ENCODE results near the gene PPM1N.
A peak's percentile ranks its signal among the peaks of the same experiment; 100 is the strongest.

Gene PPM1N

DNA sequence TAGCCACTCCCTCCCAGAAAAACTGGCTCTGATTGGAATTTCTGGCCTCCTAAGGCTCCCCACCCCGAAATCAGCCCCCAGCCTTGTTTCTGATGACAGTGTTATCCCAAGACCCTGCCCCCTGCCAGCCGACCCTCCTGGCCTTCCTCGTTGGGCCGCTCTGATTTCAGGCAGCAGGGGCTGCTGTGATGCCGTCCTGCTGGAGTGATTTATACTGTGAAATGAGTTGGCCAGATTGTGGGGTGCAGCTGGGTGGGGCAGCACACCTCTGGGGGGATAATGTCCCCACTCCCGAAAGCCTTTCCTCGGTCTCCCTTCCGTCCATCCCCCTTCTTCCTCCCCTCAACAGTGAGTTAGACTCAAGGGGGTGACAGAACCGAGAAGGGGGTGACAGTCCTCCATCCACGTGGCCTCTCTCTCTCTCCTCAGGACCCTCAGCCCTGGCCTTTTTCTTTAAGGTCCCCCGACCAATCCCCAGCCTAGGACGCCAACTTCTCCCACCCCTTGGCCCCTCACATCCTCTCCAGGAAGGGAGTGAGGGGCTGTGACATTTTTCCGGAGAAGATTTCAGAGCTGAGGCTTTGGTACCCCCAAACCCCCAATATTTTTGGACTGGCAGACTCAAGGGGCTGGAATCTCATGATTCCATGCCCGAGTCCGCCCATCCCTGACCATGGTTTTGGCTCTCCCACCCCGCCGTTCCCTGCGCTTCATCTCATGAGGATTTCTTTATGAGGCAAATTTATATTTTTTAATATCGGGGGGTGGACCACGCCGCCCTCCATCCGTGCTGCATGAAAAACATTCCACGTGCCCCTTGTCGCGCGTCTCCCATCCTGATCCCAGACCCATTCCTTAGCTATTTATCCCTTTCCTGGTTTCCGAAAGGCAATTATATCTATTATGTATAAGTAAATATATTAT lies 24.3 kb upstream of the PPM1N start:
- Mint-ChIP-seq H3K4me1 (ENCODE audit: low read depth) (peaks cover 80% of the 10 kb centered on the region), H3K27ac (peak overlapping the region; percentile 20), H3K36me3 (ENCODE audit: low read depth) (peaks cover 7% of the 10 kb centered on the region), H3K27me3 (peaks cover 70% of the 10 kb centered on the region), H3K4me3 (no peak overlapping the region), H3K9me3 (no peaks in the 10 kb centered on the region)
- intact Hi-C loops (cut with micrococcal nuclease), result no loop called here

DNA sequence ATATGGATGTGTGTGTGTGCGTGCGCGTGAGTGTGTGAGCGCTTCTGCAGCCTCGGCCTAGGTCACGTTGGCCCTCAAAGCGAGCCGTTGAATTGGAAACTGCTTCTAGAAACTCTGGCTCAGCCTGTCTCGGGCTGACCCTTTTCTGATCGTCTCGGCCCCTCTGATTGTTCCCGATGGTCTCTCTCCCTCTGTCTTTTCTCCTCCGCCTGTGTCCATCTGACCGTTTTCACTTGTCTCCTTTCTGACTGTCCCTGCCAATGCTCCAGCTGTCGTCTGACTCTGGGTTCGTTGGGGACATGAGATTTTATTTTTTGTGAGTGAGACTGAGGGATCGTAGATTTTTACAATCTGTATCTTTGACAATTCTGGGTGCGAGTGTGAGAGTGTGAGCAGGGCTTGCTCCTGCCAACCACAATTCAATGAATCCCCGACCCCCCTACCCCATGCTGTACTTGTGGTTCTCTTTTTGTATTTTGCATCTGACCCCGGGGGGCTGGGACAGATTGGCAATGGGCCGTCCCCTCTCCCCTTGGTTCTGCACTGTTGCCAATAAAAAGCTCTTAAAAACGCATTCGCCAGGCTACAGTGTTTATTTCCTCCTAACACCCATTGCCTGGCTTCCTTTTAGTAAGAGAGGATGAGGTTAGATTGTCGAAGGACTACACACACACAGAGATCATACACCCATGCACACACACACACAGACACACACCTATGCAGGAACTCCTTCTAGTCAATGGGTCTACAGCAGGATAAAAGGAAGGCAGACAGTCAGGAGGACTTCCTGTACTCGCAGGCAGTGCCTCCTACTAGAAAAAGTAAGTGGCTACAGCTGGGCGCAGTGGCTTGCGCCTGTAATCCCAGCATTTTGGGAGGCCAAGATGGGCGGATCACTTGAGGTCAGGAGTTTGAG lies 23.4 kb upstream of the PPM1N start:
- Mint-ChIP-seq H3K36me3 (ENCODE audit: low read depth) (peaks cover under 1% of the 10 kb centered on the region), H3K4me1 (ENCODE audit: low read depth) (peaks cover 79% of the 10 kb centered on the region), H3K27me3 (peaks cover 75% of the 10 kb centered on the region), H3K27ac (peak overlapping the region; percentile 20), H3K4me3 (no peak overlapping the region), H3K9me3 (no peaks in the 10 kb centered on the region)
- intact Hi-C loops (cut with micrococcal nuclease), result no loop called here

DNA sequence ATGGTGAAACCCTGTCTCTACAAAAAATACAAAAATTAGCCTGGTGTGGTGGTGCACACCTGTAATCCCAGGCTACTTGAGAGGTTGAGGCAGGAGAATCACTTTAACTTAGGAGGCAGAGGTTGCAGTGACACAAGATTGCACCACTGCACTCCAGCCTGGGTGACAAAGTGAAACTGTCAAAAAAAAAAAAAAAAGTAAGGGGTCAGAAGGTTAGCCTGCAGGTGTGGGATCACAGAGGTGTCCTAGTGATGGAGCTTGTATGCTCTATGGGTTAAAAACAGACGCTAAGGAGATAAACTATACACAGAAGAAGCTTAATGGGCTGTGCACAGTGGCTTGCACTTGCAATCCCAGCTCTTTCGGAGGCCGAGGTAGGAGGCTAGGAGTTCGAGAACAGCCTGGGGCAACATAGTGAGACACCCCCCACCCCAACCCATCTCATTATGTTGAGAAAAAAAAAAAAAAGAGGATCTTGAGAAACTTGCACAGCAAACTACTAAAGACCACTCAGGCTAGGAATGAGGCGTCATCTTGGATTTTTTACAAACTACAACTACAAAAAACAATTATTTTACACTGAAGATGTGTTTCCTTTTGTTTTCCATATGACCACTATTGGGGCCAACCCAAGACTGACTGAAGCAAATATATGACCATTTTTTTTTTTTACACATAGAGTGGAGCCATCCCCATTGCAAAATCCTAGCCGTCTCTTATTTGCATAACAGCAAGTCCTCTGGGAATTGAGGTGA lies 22.5 kb upstream of the PPM1N start:
- intact Hi-C loops (cut with micrococcal nuclease), result no loop called here
- Mint-ChIP-seq H3K27ac (no peak overlapping the region), H3K4me3 (no peak overlapping the region), H3K27me3 (peaks cover 69% of the 10 kb centered on the region), H3K9me3 (no peaks in the 10 kb centered on the region), H3K36me3 (ENCODE audit: low read depth) (no peaks in the 10 kb centered on the region), H3K4me1 (ENCODE audit: low read depth) (peaks cover 71% of the 10 kb centered on the region)

DNA sequence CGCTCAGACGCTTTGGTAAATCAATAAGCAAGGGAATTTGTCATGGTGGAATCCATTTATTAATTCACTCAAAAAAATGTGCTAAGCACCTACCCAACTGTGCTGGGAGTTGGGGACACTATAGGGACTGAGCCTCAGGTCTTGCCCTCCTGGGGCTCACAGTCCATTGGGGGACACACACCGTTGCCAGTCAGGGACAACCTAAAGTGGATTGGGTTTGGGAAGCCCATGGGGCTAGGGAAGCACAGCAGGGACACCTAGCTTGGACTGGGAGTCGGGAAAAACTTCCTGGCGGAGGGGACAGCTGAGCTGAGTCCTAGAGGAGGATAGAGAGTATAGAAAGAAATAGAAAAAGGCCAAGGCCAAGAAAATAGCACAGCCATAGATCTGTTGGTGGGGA lies 21.9 kb upstream of the PPM1N start:
- Mint-ChIP-seq H3K4me1 (ENCODE audit: low read depth) (peaks cover 65% of the 10 kb centered on the region), H3K27ac (no peak overlapping the region), H3K27me3 (peaks cover 68% of the 10 kb centered on the region), H3K36me3 (ENCODE audit: low read depth) (no peaks in the 10 kb centered on the region), H3K9me3 (no peaks in the 10 kb centered on the region), H3K4me3 (no peak overlapping the region)
- intact Hi-C loops (cut with micrococcal nuclease), result no loop called here

DNA sequence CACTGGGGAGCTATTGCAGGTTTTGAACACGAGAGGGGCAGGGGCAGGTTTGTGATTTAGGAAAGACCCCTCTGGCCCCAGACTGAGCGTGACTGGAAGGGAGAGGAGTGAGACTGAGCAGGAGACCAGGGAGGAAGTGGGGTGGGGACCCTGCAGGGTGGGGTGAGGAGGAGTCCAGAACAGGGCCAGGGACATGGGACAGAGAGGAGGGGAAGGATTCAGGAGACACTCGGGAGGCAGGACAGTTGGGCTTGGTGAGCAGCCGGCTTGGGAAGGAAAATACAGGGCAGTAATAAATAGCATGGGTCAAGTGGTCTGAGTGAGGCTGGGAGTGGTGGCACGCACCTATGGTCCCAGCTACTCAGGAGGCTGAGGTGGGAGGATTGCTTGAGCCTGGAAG lies 21.1 kb upstream of the PPM1N start:
- peak overlapping the region; percentile 67 for H3K27ac Mint-ChIP-seq
- peaks cover 57% of the 10 kb centered on the region for H3K4me1 Mint-ChIP-seq (ENCODE audit: low read depth)
- H3K36me3 Mint-ChIP-seq (ENCODE audit: low read depth), result no peaks in the 10 kb centered on the region
- H3K9me3 Mint-ChIP-seq, result no peaks in the 10 kb centered on the region
- intact Hi-C loops (cut with micrococcal nuclease), result no loop called here
- no peak overlapping the region for H3K4me3 Mint-ChIP-seq
- peaks cover 61% of the 10 kb centered on the region for H3K27me3 Mint-ChIP-seq

DNA sequence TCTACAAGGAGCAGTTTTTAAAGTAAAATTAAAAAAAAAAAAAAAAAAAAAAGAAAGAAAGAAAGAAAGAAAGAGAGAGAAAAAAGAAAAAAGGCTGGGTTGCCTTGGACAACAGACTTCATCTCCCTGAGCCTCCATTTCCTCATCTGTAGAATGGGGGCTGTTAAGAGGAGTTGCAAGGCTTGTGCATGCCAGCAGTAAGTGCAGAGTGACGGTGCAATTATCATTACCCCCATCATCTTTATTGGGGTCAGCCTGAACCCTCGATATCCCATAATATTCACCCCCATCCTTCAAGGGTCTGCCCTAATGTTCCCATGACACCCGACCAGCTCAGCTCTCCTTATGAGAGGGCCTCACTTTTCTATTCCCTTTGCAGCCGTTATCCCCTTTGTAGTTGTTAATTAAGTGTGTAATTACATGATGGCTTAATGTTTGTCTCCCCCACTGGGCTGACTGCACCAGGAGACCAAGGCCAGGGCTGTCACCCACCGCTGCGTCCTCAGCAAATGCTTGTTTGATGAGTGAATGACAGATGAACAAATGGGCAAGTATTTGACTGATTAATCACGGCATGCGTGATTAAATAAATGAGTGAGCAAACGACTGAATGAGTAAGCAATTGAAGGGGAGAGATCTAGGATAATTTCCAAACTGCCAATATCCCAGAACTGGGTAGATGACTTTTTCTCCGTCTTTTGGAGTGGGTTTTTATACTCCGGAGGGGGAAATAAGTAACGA lies 20.4 kb upstream of the PPM1N start:
- intact Hi-C loops (cut with micrococcal nuclease), result no loop called here
- Mint-ChIP-seq H3K36me3 (ENCODE audit: low read depth) (no peaks in the 10 kb centered on the region), H3K27ac (peak overlapping the region; percentile 91), H3K4me3 (peak overlapping the region; percentile 73), H3K9me3 (no peaks in the 10 kb centered on the region), H3K4me1 (ENCODE audit: low read depth) (peaks cover 50% of the 10 kb centered on the region), H3K27me3 (peaks cover 54% of the 10 kb centered on the region)

DNA sequence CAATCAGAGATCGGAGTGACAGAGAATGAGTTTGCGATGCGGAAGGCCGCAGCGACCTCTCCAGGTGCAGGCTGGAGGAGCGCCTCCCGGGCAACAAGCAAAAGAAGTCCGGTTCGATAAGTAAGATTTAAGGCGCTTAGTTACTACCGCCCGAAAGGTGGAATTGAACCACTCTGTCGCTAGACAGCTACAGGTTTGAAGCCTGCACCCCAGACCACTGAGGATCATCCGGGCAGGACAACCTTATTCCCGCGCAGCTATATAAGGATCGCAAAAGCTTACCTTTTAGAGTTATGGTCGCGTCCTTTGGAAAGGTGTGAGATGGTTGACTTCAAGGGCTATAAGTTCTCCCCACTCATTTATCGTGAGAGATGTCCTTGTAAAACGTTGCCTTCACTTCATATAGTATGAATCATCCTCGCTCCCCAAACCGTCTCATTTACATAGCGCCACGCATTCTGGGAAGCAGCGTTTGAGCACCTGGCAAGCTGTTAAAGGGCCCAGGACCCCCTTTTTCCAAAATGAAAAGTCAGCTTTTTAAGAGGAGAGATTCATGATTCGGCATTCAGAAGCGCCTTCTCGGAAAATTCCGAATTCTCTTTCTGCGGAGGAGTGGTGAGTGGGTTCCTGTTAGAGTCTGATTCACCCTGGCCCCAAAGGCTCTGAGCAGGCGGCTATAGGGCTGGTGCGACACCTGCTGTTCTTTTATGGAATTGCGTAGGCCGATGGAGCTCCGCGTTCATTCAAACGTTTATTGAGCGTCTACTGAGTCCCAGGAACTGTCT lies 19.6 kb upstream of the PPM1N start:
- Mint-ChIP-seq H3K4me3 (peak overlapping the region; percentile 73), H3K27ac (peak overlapping the region; percentile 91), H3K36me3 (ENCODE audit: low read depth) (no peaks in the 10 kb centered on the region), H3K27me3 (peaks cover 48% of the 10 kb centered on the region), H3K9me3 (no peaks in the 10 kb centered on the region), H3K4me1 (ENCODE audit: low read depth) (peaks cover 46% of the 10 kb centered on the region)
- intact Hi-C loops (cut with micrococcal nuclease), result loop anchor here (1.0 kb wide), 2 partner anchors 39 to 51 kb away; no protein-coding TSS in a partner anchor

DNA sequence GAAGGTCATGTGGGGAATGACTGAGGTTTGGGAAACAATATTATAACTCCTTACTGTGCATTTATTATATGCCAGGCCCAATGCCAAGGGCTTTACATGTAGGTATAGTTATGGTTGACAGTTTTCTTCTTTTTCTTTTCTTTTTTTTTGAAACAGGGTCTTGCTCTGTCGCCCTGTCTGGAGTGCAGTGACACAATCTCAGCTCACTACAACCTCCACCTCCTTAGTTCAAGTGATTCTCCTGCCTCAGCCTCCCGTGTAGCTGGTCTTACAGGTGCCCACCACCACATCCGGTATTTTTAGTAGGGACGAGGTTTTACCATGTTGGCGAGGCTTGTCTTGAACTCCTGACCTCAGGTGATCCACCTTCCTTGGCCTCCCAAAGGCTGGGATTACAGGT lies 15.2 kb upstream of the PPM1N start:
- peaks cover 29% of the 10 kb centered on the region for H3K4me1 Mint-ChIP-seq (ENCODE audit: low read depth)
- peaks cover 15% of the 10 kb centered on the region for H3K27me3 Mint-ChIP-seq
- H3K9me3 Mint-ChIP-seq, result no peaks in the 10 kb centered on the region
- H3K4me3 Mint-ChIP-seq, result no peak overlapping the region
- peaks cover 8% of the 10 kb centered on the region for H3K36me3 Mint-ChIP-seq (ENCODE audit: low read depth)
- no peak overlapping the region for H3K27ac Mint-ChIP-seq
- intact Hi-C loops (cut with micrococcal nuclease), result no loop called here

DNA sequence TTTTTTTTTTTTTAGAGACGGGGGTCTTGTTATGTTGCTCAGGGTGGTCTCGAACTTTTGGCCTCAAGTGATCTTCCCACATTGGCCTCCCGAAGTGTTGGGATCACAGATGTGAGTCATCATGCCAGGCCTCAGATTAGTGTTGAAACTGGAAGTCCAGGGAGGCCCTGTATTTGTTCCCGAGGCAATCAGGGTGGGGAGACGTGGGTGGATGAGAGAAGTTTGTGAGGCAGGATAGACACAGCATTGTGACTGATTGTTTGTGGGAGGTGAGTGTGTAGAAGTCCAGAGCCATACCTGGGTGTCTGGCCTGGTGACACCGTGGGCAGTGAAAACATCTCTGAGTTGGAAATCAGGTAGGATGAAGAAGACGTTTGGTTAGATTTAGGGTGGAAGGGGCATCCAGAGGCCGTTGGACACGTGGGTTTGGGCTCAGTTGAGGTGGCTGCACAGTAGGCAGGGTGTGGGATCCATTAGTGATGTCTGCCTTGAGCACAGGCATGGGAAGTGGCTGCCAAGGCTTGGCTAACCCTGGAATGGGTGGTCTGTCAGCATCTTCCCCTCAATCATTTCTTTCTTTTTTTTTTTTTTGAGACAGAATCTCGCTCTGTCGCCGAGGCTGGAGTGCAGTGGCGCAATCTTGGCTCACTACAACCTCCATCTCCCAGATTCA lies 13.8 kb upstream of the PPM1N start:
- Mint-ChIP-seq H3K36me3 (ENCODE audit: low read depth) (peaks cover 19% of the 10 kb centered on the region), H3K9me3 (no peaks in the 10 kb centered on the region), H3K4me3 (no peak overlapping the region), H3K4me1 (ENCODE audit: low read depth) (peaks cover 22% of the 10 kb centered on the region), H3K27me3 (peaks cover 20% of the 10 kb centered on the region), H3K27ac (peak overlapping the region; percentile 35)
- intact Hi-C loops (cut with micrococcal nuclease), result no loop called here

DNA sequence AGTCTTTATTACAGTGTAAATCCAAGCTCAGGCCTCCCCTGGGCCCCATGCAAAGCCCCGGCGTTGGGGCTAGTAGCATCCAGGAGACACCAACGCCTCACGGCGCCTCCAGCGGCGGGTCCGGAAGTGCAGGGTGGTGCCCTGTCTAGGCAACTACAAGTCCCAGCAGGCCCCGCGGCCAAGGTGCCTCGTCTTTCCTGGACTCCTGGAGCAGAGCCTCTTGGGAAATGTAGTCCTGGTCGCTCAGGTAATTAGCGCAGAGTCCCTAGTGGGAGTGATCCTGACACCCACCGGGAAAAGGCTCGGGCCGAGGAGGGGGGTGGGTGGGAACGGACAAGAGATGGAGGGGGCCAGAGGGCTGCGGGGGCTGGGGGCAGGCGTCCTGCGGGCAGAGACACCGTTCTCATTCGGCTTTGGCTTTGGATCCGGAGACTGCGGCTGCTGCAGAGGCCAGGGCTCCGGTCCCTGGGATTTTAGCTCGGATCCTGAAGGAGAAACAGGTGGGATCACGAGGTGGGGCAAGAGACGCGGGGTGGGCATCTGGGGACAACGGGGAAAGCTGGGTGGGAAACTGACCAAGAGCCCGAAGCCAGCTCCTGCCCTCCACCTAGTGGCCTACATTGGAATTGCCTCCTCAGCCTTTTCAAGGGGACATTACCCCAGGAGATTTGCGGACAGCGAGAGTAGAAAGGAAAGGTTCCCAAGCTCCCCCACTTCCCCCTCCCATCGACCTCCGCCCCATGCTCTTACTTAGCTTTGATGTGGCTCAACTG lies 12.8 kb upstream of the PPM1N start:
- intact Hi-C loops (cut with micrococcal nuclease), result no loop called here
- Mint-ChIP-seq H3K4me3 (peak overlapping the region; percentile 95), H3K9me3 (no peaks in the 10 kb centered on the region), H3K27me3 (peaks cover 15% of the 10 kb centered on the region), H3K27ac (peak overlapping the region; percentile 63), H3K36me3 (ENCODE audit: low read depth) (peaks cover 19% of the 10 kb centered on the region), H3K4me1 (ENCODE audit: low read depth) (peaks cover 17% of the 10 kb centered on the region)

DNA sequence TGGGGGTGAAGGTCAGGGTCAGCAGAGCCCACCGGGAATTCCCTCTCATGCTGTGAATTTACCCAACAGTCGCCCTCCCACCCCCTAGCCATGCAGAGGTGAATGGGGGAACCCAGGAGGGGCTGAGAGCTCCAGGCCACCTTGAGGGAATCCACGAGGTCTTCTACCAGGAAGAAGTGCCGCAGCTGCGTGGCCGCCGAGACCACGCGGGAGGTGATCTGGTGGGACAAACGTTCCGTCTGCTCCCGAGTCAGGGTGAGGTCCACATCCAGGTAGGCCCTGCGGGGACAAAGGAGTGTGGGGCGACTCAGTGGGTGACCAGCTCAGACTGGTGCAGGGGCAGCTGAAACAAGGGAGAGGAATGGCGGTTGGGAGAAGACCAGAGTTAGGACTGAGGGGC lies 9.5 kb upstream of the PPM1N start:
- intact Hi-C loops (cut with micrococcal nuclease), result no loop called here
- H3K4me3 Mint-ChIP-seq, result no peak overlapping the region

More for the DNA sequence above, 9.5 kb upstream of the PPM1N start:
- peaks cover 19% of the 10 kb centered on the region for H3K36me3 Mint-ChIP-seq (ENCODE audit: low read depth)
- peaks cover 12% of the 10 kb centered on the region for H3K27me3 Mint-ChIP-seq
- H3K9me3 Mint-ChIP-seq, result no peaks in the 10 kb centered on the region
- no peak overlapping the region for H3K27ac Mint-ChIP-seq
- H3K4me1 Mint-ChIP-seq (ENCODE audit: low read depth), result peaks cover 35% of the 10 kb centered on the region

Data from dendritic cell treated with granulocyte-macrophage colony-stimulating factor and Interleukin-4, amounts not matched to agents 40 ng/mL and 50 ng/mL, for 4 days (primary cell).